Activated CD4-positive, alpha-beta T cell treated with anti-CD3 and anti-CD28 coated beads for 4 hours (primary cell): ENCODE measurements around the gene NCEH1.
"Not testable (repeated sequence)": the region's sequence is repeated elsewhere in the genome, so short reads cannot be mapped to it uniquely, and the experiment has no call there.

Source experiments
- DNase-seq, 2 donors: peaks; one replicate each; pipeline ENCODE4 v3.0.0-alpha.2; 2020

NCEH1 gene

GRCh38 chr3:172673210-172673679 is 37.6 kb downstream of the NCEH1 start:
- peak; percentile 43 to 54 for DNase-seq

- DNase-seq: no peak
These were observed 41.8 kb downstream of the NCEH1 start for GRCh38 chr3:172669021-172669420.

GRCh38 chr3:172666873-172667694 is 43.8 kb downstream of the NCEH1 start:
- DNase-seq: peak; percentile 70 to 78

GRCh38 chr3:172666181-172666872 is 44.5 kb downstream of the NCEH1 start:
- no peak for DNase-seq

GRCh38 chr3:172665510-172665909 is 45.4 kb downstream of the NCEH1 start:
- not testable (repeated sequence) for DNase-seq

- DNase-seq: not testable (repeated sequence)
These were observed 50.4 kb downstream of the NCEH1 start for GRCh38 chr3:172660421-172660820.

GRCh38 chr3:172659246-172660002 is 51.4 kb downstream of the NCEH1 start:
- no peak for DNase-seq

- DNase-seq: no peak
These were observed 52.3 kb downstream of the NCEH1 start for GRCh38 chr3:172658344-172659245.

GRCh38 chr3:172656602-172657001 is 54.3 kb downstream of the NCEH1 start:
- no peak for DNase-seq

- no peak for DNase-seq
These were observed 55.5 kb downstream of the NCEH1 start for GRCh38 chr3:172655388-172655787.

- DNase-seq: no peak
These were observed 56.4 kb downstream of the NCEH1 start for GRCh38 chr3:172654470-172654869.

GRCh38 chr3:172653004-172653572 is 57.8 kb downstream of the NCEH1 start:
- no peak for DNase-seq

GRCh38 chr3:172651936-172652625 is 58.8 kb downstream of the NCEH1 start:
- no peak for DNase-seq

- no peak for DNase-seq
These were observed 60.9 kb downstream of the NCEH1 start for GRCh38 chr3:172649987-172650386.

- no peak for DNase-seq
These were observed 62.1 kb downstream of the NCEH1 start for GRCh38 chr3:172648747-172649146.

GRCh38 chr3:172647823-172648222 is 63.0 kb downstream of the NCEH1 start:
- no peak for DNase-seq

- DNase-seq: no peak
These were observed 63.8 kb downstream of the NCEH1 start for GRCh38 chr3:172647080-172647479.

GRCh38 chr3:172646439-172647015 is 64.3 kb downstream of the NCEH1 start:
- no peak for DNase-seq

GRCh38 chr3:172644258-172644657 is 66.6 kb downstream of the NCEH1 start:
- no peak for DNase-seq

- no peak for DNase-seq
These were observed 67.2 kb downstream of the NCEH1 start for GRCh38 chr3:172643506-172644179.
